ENCODE results near the gene C17orf107.
"Not testable (repeated sequence)": the region's sequence is repeated elsewhere in the genome, so short reads cannot be mapped to it uniquely, and the experiment has no call there.

The C17orf107 gene

DNA sequence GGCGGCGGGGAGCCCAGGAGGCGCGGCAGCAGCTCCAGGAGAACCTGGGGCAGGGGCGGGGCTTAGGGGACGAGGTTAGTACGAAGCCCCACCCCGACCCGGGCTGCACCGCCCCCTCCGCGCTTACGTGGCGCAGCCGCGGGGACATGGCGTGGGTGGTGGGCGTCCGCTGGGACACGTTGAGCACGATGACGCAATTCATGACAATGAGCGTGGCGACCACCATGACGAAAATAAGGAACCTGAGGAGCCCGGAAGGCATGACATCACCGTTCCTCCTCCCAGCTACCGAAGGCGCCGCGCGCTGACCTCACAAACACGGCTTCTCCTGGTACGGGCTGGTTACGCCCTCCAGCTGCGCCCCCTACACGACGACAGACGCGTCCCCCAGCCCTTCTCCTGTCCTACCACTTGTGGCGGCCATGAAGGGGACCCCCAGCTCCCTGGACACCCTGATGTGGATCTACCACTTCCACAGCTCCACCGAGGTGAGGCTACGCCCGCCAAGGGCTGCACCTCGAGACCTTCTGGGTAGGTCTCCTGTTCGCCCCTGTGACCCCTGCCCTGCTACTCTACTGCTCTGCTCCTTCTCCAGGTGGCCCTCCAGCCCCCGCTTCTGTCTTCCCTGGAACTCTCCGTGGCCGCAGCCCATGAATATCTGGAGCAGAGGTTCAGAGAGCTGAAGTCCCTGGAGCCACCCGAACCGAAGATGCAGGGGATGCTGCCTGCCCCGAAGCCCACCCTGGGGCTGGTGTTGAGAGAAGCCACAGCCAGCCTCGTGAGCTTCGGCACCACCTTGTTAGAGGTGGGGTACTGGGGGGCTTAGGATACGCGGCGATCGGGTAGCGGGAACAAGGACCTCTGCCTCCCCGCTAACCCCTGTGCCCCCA is at the start of gene C17orf107:
C17orf107 (plus strand) TSS at position 196 of the 890 bp plus-strand sequence; CDS start at position 423, 227 bp downstream.
- no peak for DNase-seq

DNA sequence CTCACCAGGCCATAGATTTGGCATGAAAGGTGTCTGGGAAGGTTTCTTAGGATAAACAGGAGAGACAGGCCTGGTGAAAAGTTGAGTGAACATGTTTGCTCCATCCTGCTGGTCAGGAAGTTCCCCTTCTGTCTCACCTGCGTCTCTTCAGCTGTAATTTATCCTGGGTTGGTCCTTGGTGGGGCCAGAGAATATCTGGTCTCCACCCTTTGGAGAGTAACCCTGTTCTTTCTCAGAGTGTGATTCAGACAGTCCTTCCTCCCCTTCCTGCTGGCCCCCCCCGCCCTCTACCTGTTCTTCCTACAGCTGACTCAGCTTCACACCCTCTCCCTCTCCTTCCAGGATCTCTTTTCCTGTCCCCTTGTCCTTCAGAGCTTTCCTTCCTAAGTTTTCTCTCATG is 49.1 kb upstream of the C17orf107 start:
- no peak for DNase-seq

DNA sequence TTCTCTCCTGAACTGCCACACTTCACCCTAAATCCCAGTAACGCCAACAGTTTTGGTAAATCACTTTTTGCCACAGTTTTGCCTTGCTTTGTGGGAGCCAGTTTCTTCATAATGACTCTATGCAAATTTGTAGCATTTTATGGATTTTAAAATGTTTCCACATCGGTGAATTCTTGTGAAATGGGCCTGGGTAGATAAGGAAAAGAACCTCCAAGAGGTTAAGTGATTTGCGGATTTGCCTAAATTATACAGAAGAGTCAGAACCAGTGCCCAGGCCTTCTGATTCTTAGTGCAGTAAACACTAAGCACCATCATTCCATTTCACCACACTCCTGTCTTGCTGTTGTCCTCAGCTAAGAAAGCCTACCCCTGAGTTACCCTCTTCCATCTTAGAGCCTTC is 48.3 kb upstream of the C17orf107 start:
- no peak for DNase-seq

DNA sequence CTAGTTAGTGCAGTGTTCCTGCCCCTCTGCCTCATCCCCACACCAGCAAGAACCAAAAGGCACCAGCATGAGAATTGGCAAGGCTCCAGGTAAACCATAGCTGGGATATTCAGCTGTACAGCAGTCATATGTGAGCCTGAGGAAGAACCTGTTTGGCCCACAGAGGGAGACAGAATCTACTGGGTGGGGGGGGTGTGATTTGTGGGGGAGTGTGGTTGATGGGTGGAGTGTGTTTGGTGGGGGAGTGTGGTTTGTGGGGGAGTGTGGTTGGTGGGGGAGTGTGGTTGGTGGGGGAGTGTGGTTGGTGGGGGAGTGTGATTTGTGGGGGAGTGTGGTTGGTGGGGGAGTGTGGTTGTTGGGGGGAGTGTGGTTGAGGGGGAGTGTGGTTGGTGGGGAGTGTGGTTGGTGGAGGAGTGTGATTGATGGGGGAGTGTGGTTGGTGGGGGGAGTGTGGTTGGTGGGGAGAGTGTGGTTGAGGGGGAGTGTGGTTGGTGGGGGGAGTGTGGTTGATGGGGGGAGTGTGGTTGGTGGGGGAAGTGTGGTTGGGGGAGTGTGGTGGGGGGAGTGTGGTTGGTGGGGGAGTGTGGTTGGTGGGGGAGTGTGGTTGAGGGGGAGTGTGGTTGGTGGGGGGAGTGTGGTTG is 46.6 kb upstream of the C17orf107 start:
- peak; percentile 30 for DNase-seq

DNA sequence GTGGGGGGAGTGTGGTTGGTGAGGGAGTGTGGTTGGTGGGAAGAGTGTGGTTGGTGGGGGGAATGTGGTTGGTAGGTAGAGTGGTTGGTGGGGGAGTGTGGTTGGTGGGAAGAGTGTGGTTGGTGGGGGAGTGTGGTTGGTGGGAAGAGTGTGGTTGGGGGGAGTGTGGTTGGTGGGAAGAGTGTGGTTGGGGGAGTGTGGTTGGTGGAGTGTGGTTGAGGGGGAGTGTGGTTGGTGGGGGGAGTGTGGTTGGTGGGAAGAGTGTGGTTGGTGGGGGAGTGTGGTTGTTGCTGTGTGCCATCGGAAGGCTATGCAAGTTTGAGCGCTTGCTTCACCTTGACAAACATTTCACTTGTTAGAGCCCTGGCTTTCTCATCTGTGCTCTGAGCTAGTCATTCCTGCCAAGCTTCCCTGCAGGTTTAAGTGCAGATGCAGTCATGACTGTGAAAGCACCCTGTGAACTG is 46.1 kb upstream of the C17orf107 start:
- DNase-seq = no peak

DNA sequence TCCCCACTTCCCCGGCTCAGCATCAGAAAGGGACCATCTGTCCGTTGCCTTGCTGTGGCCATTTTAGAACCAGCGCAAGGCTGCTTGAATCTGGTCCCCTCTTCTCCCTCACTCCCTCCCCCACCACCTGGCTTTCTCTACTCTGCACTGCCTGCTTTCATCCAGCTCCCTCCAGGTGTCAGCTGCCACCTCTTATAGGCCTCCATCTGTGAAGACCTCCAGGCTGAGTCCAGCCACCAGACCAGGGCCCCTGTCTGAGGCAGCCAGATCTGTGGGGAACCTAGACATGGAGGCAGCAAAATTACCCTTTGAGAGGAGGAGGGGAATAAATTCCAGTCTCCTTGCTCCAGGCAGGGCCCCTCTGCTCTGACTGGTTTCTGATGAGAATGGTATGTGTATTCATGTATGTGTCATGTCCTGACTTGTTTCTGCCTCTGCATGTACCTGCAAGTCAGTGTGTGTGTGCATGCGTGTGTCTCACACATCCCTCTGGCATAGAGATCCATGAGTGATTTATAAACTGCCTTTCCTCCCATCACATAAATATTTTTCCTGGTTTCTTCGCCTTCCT is 45.1 kb upstream of the C17orf107 start:
- no peak for DNase-seq

DNA sequence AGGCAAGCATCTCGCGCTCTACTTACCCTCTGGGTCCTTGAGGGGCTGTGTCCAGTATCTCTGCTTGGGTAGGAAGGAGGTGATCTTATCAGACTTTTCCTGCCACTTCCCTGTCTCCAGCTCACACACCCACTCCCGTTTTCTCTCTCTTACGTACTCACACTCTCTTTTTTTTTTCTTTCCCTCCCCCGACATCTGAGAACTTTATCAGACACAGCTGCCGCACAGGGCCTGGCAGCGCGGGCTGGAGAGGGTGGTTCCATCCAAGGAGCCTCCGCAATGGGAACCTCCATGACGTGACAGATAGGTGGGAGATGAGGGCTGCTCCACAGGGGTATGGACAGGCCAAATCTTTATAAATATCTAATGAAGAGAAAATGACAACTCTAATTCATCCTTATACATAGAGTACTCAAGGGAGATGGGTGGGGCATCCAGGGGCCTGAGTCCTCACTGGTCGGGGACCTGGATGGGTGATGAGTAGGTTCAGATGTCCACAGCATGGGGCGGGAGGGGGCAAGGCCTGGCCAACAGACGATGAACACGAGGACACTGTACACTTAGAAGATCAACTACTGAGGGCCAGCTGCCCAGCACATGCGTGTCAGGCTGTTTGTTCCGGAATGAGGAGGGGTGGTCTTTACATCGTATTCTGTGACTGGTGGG is 42.9 kb upstream of the C17orf107 start:
- no peak for DNase-seq

DNA sequence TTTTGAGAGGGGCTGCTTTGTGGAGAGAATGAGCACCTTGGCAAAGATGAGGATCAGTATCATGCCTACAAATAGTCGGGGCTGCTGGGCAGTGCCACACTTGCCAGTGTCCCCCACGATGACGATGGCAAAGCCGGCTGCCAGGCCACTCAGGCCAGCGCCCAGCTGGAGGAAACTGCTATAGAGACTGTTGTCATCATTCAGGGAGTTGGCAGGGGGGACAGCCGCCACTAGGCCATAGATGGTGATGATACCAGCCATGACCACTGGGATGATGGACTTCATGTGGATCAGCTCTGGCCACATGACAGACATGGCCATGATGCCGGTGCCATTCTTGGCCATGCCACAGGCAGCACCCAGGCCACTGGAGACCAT is 42.4 kb upstream of the C17orf107 start:
- no peak for DNase-seq

DNA sequence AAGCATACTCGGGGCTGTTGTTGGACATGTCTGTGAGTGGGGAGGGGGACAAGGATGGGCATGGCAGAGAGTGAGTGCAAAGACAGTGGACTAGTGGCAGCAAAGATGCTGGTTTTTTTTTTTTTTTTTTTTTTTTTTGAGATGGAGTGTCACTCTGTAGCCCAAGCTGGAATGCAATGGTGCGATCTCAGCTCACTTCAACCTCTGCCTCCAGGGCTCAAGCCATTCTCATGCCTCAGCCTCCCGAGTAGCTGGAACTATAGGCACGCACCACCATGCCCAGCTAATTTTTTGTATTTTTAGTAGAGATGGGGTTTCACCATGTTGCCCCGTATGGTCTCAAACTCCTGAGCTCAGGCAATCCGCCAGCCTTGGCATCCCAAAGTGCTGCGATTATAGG is 42.0 kb upstream of the C17orf107 start:
- not testable (repeated sequence) for DNase-seq

DNA sequence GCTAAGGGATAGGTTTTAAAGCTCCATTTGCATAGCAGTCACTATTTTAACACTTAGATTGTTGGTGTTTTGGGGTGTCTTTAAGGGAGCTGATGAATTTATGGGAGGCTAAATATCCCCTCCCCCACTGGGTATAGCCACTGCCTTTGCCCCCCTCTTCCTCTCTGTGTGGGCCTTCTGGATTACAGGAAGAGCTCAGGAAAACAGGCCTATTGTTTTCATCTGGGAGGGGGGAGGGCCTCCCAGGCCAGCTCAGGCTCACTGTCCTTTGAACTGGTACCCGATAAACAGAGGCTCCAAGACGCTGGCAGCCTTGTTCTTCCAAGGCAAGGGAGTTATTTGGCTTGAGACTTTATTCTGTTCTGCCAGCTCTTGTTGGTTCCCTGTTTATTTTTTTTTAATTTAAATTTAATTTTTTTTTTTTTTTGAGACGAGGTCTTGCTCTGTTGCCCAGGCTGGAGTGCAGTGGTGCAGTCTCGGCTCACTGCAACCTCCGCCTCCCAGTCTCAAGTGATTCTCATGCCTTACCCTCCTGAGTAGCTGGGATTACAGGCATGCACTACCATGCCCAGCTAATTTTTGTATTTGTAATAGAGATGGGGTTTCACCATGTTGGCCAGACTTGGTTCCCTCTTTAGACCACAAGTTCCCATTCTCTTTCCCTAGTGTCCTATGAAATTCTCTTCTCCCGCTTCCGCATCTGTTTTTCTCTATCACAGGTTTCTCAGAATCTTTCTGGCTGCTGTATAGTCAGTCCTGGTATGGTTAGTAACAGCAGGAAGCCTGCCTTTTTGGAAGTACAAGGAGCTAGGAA is 41.1 kb upstream of the C17orf107 start:
- no peak for DNase-seq

DNA sequence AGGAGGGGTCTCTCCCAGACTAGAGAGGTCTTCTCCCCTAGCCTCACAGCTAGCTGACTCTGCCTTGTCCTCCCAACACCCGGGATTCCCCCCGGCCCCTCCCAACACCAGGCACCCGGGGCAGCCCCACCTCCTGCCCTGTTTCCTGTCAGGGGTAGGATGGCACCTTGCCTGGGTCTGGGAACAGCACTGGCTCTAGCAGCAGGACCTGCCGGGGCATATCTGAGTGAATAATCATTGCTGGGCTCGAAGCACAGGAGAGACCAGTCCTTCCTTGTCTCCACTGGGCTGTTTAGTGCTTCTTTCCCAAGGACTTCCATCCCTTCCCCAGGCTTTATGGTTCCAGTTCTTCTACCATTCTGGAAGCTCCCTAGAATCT is 40.5 kb upstream of the C17orf107 start:
- no peak for DNase-seq

DNA sequence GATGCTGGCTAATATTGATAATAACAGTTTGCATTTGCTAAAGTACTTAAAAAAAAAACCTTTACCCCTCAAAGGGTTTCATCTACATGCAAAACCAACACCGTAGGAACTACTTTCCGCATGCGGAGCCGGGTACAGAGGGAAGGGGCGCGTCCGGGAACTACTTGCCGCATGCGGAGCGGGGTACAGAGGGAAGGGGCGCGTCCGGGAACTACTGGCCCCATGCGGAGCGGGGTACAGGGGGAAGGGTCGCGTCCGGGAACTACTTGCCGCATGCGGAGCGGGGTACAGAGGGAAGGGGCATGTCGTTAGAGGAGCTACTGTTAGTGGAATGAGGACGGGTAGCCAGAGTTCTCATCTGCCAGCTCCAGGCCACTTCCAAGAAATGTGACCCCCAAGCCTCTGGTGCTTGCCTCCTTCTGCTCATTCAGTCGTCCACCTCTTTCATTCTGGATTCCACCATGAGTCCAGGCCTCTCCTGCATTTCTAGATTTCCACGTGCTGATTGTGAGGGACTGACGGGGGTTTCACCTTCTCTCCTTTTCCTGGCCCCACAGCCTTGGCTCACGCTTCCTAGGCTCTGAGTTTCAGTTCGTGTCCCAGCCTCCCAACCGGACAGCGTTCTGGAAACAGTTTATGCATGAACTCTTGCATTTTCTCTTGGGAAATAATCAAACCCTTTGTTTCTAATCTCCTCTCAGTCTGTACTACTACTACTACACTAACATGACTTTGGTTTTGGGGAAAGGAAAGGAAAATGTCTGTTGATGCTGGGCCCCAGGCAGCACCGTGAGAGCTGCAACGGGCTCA is 39.3 kb upstream of the C17orf107 start:
- DNase-seq = no peak

DNA sequence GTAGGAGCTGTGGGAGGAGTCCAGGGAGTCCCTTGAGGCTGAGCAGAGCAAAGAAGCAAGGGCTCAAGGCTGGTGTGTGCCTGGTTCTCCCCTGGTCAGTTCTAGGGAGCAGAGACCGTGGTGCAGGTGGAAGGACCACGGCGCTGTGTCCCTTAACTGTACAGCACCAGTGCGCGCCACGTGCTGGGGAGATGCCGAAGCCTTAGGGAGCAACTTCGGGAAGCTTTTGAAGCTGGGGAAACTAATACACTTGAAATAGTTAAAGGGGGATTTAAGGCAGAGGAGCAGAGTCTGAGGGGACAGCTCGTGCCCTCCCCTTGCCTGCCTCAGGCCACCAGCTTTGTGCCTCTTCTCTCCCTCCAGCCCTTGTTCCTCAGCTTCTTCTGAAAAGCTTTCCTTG is 38.7 kb upstream of the C17orf107 start:
- DNase-seq = no peak

DNA sequence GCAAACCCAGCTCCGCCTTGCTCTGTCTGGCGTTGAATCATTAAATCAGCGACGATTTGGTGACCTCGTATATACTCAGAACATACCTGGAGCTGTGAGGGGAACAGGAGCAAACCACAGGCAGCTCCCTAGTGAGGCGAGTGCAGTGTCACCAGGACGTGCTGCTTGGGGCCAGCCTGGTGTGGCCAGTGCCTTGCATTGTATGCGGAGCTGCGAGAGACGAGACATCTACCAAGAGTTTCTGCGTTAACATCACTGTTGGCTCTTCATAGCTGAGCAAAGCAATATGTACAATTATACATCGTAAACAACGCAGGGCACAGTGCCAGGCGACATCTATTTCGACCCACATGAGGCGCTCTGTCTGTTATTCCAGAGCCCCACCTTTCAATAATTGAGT is 38.3 kb upstream of the C17orf107 start:
- DNase-seq = no peak

DNA sequence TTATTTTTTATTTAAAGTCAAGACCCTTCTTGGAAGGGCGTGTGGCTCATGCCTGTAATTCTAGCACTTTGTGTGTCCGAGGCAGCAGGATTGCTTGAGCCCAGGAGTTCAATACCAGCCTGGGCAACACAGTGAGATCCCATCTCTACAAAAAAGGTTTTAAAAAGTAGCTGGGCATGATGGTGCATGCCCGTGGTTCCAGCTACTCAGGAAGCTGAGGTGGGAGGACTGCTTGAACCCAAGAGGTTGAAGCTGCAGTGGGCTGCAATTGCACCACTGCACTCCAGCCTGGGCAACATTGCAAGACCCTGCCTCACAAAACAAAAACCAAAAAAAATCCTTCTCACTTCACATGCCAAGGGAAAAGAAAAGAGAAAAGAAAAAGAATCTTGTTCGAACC is 36.6 kb upstream of the C17orf107 start:
- no peak for DNase-seq

DNA sequence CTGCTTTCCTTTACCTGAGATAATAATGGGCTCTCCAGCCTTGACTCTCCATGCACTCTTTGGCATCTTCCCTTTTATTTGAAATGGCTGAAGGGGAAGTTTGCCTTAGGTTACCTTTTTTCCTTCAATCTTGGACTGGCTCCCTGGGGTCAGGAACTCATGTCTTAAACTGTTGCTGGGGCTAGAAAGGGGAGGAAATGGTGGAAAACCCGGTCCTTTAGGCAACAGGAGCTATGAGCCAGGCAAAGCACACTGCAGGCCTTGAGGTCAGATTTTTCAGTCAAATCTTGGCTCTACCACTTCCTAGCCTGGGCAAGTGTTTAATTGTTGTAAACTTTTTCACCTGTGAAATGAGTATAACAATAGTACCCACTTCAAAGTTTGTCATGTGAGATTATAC is 36.0 kb upstream of the C17orf107 start:
- no peak for DNase-seq

DNA sequence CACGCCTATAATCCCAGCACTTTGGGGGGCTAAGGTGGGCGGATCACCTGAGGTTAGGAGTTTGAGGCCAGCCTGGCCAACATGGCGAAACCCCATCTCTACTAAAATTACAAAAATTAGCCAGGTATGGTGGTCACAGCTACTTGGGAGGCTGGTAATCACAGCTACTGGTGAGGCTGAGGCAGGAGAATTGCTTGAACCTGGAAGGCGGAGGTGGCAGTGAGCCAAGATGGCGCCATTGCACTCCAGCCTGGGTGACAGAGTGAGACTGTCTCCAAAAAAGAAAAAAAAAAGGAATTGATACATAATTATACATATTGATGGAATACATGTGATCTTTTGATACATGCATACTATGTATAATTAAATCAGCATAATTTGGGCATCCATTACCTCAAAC is 31.8 kb upstream of the C17orf107 start:
- not testable (repeated sequence) for DNase-seq

DNA sequence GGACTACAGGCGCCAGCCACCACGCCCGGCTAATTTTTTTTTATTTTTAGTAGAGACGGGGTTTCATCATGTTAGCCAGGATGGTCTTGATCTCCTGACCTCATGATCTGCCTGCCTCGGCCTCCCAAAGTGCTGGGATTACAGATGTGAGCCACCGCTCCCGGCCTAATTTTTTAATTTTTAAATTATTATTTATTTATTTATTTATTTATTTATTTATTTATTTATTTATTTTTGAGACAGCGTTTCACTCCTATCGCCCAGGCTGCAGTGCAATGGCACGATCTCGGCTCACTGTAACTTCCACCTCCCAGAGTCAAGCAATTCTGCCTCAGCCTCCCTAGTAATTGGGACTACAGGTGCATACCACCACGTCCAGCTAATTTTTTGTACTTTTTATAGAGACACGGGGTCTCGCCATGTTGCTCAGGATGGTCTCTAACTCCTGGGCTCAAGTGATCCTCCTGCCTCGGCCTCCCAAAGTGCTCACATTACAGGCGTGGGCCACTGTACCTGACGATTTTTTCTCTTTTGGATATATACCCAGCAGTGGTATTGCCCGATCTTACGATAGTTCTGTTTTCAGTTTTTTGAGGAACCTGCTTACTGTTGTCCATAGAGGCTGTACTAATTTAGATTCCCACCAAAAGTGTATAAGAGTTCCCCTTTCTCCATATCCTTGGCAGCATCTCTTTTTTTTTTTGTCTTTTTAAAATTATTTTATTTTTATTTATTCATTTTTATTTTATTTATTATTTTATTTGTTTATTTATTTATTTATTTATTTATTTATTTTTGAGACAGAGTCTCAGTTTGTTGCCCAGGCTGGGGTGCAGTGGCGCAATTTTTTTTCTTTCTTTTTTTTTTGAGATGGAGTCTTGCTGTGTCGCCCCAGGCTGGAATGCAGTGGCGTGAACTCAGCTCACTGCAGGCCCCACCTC is 30.0 kb upstream of the C17orf107 start:
- DNase-seq = not testable (repeated sequence)

DNA sequence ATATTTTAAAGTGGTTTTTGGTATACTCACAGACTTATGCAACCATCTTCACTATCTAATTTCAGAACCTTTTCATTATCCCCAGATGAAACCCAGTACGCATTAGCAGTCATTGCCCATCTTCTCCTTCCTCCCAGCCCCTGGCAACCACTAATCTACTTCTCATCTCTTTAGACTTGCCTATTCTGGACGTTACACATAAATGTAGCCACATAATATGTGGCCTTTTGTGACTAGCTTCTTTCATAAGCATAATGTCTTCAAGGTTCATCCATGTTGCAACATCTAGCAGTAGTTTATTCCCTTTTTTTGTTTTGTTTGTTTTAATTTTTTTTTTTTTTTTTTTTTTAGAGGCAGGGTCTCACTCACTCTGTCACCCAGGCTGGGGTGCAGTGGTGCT is 28.5 kb upstream of the C17orf107 start:
- DNase-seq = no peak

DNA sequence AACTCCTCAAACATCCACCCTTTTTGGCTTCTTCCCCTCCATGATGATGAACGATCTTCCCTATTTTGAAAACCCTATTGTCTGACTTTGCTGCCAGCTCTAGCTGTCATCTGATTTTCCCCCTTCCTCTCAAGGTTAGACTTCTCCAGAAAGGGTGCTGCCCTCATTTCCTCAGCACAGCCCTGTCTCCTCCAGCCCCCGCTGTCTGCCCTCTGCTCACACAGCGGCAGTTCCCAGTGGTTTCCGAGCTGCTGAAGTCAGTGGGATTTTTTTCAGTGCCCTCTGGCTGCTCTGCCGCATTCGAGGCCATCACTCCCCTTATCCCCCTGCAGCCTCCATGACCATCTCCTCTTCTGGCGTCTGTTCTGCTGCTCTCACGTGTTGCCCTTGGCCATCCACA is 26.6 kb upstream of the C17orf107 start:
- no peak for DNase-seq

DNA sequence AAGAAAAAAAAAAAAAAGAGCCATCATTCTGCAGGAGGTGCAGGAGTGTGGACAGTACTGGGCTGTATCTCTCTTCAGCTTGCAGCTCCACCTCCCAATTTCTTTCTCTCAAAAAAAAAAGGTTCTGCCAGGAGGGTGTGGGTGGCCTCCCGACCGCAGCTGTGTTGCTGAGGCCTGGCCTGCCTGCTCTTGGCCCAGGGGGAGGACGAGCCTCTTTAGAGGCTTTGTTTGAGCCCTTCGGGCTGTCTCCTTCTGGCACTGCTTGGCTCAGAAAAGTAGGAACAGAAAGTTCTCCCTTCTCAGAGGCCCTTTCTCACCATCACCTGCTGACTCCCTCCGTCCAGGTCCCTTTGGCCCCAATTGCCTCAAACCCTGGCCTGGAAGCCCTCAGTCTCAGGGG is 22.2 kb upstream of the C17orf107 start:
- DNase-seq = no peak
